HG02973 (cell line): ENCODE measurements around the gene NSG1.
"Not testable (repeated sequence)": the region's sequence is repeated elsewhere in the genome, so short reads cannot be mapped to it uniquely, and the experiment has no call there.

Experiments used
- ATAC-seq: cut with Tn5 transposase; IDR thresholded peaks from one replicate; pipeline ENCODE4 v1.9.1; 2021; ENCODE audit warnings: moderate library complexity; ENCODE audit not compliant: unreplicated experiment

Gene NSG1

DNA sequence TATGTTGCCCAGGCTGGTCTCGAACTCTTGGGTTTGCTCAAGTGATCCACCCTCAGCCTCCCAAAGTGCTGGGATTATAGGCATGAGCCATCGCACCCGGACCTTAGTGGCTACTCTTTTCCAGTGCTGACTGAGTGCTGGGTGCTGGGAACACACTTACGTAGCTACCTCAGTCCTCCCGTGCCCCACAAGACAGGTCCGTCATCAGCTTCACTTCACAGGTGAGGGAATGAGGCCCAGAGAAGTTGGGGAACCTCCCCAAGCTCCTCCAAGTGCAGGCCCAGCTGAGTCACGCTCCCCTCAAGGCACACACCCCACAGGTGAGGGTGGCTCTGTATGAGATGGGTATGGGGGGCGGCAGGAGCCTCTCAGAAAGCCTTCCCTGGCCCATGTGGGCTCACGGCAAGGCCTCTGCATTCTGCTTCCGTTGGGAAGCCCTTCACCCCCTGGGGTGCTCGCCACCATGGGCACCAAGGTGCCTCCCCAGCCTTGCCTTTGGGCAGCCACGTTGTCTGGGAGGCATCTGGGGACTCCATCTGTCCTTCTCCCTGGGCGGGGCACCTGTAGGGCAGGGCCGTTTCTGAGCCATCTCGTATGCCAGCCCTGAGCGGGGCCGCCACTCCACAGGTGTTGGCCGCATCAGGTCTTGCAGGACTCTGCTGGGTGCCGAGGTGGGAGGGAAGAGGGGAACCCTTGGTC, 28.4 kb downstream of the NSG1 start:
- ATAC-seq, result no peak

DNA sequence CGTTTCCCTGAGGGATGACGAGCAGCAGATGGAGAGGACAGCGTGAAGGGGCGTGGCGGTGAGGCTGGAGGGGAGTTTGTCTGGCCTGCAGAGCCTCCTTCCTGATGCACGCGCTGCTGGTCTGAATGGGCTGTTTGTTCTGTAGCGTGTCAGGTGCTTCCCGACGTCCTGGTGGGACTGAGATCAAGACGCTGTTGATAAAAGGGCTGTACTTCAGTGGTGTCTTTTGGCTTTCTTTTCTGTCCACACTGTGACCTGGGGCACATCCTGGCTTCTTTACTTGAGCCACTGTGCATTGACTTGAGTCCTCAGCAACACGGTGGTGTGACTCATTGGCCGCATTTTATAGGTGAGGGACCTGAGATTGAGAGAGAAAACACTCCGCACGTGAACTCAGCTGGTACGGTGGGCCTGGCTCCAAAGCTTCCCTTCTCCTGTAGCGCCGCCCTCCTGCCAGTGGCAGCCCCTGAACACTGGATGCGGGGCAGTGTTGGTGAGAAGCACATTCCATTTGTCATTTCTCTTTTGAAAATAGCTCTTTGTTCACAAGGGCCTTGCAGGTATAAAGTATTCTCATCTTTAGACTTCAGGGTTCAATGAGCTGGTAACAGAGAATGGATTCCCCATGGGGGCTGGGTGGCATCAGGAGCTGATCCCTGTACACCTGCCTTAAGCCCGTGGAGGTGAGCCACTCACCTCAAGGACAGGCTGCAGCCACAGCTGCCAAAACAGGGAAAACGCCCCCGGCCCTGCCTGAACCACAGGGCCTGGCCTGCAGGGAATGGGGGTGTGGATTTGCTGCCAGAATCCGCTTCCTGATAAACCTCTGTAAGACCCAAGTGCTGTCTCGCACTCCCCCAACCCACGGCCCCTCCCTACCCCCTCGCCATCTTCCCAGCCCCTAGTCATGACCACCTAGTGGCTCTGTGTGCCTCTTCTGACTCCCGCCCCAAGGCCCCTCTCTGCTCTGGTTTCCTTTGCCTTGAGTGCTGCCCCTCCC, 29.2 kb downstream of the NSG1 start:
- no peak for ATAC-seq

DNA sequence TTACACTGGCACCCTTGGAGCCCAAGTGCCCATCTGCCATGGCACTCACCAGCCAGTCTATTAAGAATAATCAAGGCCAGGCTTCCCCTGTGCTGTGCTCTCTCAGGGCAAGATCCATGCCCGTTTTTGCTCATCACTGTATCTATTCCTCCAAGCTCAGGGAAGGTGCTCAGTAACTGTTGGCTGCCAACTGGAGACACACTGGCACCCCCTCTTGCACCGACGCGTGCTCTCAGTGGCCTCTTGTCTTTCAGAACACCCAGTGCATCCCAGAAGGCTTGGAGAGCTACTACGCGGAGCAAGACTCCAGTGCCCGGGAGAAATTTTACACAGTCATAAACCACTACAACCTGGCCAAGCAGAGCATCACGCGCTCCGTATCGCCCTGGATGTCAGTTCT, 30.1 kb downstream of the NSG1 start:
- ATAC-seq, result no peak

DNA sequence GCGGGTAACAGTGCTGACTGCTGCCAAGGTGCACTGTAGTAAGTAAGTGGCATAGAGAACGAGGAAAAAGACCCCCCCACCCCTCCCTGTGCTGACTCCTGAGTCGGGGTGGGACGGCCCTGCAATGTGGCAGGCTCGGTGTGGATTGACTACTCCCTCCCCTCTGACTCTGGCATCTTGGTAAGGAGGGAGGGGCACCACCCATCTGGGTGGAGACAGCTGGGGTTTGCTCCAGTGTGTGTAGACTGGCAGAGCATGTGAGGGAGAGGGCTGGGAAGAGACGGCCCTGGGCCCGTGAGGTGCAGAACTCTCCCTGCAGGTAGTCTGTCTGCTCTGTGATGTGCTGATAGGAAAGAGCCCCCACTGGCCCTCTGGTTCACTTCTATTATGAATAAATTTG, 31.0 kb downstream of the NSG1 start:
- ATAC-seq, result no peak

DNA sequence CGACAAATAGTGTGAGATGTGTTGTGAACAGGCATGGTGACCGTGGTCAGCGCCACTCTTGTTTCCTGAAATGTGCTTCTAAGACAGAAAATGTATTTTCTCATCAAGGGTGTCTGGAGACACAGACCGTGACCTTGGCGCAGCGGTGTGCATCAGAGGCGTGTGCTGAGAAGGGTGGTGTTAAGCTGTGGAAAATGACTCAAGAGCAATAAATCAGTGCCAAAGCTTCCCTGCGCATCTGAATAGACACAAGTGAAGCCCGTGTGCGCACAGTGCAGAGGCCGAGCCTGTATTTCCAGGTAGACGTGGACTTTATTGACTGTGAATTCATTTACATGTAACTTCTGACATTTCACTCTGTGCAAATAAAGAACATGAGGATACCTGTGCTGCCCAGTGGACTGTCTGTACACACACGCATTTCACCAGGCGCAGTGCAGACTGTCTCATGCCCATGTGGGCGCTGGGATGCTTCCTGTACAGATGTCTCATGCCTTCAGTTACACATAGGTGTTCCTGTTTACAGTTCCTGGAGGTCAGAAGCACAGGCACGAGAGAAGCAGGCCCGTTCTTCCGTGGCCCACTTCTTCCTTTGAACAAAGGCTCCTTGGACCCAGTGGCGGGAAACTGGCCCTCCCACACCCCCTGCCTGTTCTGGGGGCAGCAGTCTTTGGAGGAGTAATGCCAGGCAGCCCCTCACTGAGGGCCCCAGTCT, 31.9 kb downstream of the NSG1 start:
- ATAC-seq, result no peak

- no peak for ATAC-seq
Observed at GRCh38 chr4:4419896-4420295, 33.0 kb downstream of the NSG1 start.

DNA sequence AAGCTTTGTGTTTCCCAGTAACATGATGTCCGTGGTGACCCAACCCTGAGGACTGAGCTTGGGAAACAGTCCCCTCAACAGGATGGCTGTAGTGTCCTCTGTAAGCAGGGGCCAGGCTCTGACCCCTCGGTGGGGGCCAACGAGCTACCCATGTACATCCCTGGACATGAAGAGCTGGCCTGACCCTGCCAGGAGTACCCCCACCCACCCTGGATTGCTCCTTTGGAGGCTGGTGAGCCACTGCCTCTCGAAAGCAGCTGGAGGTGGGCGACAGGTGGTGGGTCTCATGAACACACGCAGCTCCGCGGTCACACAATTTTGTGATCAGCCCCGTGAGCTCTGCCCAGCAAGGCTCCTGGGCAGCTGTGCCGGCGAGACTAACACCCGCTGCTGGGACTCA, 33.5 kb downstream of the NSG1 start:
- no peak for ATAC-seq

DNA sequence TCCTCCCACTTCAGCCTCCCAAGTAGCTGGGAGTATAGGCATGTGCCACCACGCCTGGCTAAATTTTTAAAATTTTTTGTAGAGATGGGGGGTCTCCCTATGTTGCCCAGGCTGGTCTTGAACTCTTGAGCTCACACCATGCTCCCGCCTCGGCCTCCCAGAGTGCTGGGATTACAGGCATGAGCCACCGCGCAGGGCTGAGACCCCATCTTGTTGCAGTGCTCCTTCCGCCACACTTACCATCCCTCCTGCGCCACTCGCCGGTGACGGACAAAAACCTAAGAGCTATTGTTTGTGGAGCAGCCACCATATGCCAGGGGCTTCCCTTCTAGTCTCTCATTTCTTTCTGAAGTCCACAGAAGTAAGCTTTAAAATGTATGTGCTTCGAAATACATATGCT, 34.5 kb downstream of the NSG1 start:
- no peak for ATAC-seq

DNA sequence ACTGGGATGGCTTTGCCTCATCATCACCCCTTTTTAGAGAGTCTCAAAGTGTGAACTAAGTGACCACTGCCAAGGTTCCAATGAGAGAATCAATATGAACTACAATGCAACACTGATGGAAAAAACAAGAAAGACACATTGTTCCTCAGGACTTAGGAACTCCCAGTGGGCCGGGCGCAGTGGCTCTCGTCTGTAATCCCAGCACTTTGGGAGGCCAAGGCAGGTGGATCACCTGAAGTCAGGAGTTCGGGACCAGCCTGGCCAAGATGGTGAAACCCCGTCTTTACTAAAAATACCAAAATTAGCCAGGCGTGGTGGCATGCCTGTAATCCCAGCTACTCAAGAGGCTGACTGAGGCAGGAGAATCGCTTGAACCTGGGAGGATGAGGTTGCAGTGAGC, 35.2 kb downstream of the NSG1 start:
- not testable (repeated sequence) for ATAC-seq

GRCh38 chr4:4422856-4423499, 36.1 kb downstream of the NSG1 start:
- ATAC-seq, result no peak

GRCh38 chr4:4423706-4424498, 37.0 kb downstream of the NSG1 start:
- no peak for ATAC-seq

DNA sequence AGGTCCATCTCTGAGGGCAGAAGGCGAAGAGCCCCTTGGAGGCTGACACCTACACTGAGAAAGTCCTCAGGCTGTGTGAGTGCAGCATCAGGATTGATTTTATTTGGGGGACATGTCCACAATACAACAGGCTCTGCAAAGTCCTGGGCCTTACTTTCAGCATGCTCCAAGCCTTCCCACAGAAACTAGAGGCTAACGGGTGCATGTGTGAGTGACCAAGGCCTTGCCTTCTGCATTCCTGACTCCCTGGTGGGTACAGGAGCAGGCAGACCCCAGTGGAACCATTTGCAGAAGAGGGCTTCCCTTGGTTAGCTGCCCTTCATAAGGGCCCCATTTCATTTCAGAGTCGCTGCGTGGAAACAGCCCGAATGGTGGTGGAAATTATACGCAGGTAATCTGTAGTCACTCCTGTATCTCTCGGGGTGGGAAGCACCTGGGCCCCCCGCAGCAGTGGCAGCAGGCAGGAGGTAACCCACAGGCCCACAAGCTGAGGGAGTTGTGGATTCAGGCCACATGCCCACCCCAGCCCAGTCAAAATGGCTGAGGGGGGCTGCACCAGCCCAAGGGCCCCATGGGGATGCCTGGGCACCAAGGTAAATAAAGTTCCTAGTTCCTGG, 37.7 kb downstream of the NSG1 start:
- no peak for ATAC-seq

DNA sequence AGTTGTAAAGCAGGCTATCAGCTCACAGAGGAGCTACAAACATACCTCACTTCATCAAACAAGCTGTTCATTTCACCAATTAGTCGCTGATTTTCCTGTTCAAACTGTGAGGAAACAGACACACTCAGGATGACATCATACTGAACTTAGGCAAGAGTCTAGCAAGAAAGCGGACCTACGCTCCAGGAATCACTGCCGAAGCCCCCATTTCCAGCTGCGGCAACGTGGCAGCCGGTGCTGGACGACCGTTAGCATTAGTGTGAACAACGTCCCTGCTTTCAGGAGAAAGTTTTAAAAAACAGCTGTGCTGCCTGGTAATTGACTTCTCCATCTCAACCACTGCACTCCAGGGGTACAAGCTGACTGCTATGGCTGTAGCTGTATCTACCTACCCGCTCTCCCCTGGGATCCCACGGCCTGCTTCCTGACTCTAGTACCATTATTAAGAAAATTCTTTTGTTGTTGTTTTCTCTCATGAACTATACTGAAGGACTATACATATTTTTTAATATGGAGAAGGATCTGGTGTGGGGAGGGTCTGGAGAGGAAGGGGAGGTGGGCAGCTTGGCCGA, 38.3 kb downstream of the NSG1 start:
- no peak for ATAC-seq

DNA sequence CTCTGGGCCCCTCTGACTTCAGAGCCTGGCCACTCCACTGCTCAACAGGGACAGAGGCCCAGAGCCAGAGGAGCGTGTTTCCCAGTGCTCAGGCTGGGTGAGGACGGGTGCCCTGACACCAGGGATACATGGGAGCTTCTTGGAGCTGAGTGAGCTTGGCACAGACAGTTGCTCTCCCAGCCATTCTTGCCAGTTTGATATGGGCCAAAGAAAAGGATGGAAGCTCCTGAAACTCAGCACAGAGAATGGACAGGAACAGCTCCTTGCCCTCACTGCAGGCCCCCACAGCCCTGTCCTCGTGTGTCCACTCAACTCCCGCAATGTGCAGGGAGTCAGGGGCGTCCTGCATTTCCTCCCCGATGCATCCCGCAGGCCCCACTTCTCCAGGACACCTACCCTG, 38.8 kb downstream of the NSG1 start:
- no peak for ATAC-seq

- no peak for ATAC-seq
Observed at GRCh38 chr4:4426511-4427120, 39.7 kb downstream of the NSG1 start.

- ATAC-seq, result no peak
Observed at GRCh38 chr4:4427121-4427870, 40.4 kb downstream of the NSG1 start.

DNA sequence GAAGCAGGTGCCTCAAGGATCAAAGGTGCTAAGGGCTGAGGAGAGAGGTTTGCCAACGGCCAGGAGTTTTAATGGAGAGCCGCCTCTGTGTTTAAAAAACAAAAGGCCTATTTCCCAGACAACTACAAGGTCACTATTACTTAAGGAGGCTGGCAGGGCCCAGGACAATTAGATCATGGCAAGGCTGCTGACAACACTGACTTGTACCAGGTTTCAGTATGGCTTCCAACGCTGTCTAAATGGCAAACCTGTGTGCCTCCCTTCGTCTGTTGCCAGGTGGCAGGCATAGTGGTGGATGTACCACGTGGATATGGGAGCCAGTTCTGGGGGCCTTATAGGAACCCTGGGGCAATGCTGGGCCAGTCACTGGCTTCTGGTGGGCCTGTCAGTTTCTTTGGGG, 41.0 kb downstream of the NSG1 start:
- ATAC-seq, result no peak
